ENCODE measurements around the gene CHCT1.

DNA sequence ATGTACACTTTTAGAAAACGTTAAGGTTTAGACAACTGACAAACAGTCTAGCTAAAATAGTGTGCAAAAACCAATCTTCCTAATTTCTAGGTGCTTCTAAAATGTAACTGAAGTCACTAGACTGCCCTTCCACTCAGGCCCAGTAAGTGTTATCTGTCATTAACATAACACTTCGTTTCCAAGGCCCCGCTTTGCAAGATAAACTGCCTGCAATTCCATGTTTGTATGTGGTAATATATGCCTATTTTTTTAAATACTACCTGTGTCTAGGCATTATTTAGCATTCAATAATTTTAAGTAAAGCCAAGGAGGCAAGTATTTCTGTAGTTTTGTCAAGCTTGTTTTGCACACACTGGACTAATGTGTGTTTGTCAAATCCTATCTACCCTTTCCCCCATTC is 33.5 kb upstream of the CHCT1 start:
- TF ChIP-seq, protein P1, sequence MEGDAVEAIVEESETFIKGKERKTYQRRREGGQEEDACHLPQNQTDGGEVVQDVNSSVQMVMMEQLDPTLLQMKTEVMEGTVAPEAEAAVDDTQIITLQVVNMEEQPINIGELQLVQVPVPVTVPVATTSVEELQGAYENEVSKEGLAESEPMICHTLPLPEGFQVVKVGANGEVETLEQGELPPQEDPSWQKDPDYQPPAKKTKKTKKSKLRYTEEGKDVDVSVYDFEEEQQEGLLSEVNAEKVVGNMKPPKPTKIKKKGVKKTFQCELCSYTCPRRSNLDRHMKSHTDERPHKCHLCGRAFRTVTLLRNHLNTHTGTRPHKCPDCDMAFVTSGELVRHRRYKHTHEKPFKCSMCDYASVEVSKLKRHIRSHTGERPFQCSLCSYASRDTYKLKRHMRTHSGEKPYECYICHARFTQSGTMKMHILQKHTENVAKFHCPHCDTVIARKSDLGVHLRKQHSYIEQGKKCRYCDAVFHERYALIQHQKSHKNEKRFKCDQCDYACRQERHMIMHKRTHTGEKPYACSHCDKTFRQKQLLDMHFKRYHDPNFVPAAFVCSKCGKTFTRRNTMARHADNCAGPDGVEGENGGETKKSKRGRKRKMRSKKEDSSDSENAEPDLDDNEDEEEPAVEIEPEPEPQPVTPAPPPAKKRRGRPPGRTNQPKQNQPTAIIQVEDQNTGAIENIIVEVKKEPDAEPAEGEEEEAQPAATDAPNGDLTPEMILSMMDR (IDR thresholded peaks at IDR 0.05): no peak
- TF ChIP-seq POLR2A (IDR thresholded peaks at IDR 0.05): no peak

Data from lower leg skin (tissue), 3 donors.